Neuronal stem cell (in vitro differentiated cells): ENCODE measurements around the gene SLMAP.

ENCODE experiments used
- DNase-seq: peaks from one replicate; pipeline ENCODE4 v3.0.0-alpha.2; 2013; ENCODE audit warnings: low spot score
- H2AFZ ChIP-seq: one replicate; pipeline ENCODE4 v1.6.1; 2013; ENCODE audit warnings: mild to moderate bottlenecking, low read length, inconsistent platforms
- H2AK5ac ChIP-seq: 2 replicates; pipeline ENCODE4 v1.6.1; 2013; ENCODE audit warnings: low read depth, mild to moderate bottlenecking, inconsistent platforms, low read length, moderate library complexity, mixed read lengths
- H2BK120ac ChIP-seq: 2 replicates; pipeline ENCODE4 v1.6.1; 2013; ENCODE audit warnings: low read depth, mild to moderate bottlenecking, inconsistent platforms, low read length, moderate library complexity, mixed read lengths
- H2BK12ac ChIP-seq: one replicate; pipeline ENCODE4 v1.6.1; 2013; ENCODE audit warnings: low read length, inconsistent platforms
- H2BK15ac ChIP-seq: 2 replicates; pipeline ENCODE4 v1.6.1; 2013; ENCODE audit warnings: mild to moderate bottlenecking, low read length, inconsistent platforms, mixed read lengths
- H2BK5ac ChIP-seq: one replicate; pipeline ENCODE4 v1.6.1; 2013; ENCODE audit warnings: inconsistent platforms, mild to moderate bottlenecking, low read length, moderate library complexity
- H3K14ac ChIP-seq: one replicate; pipeline ENCODE4 v1.6.1; 2013; ENCODE audit warnings: low read length, inconsistent platforms
- H3K18ac ChIP-seq: 2 replicates; pipeline ENCODE4 v1.6.1; 2013; ENCODE audit warnings: low read length, inconsistent platforms
- H3K23ac ChIP-seq: 2 replicates; pipeline ENCODE4 v1.6.1; 2013; ENCODE audit warnings: low read depth, mild to moderate bottlenecking, mixed read lengths, low read length, inconsistent platforms; ENCODE audit not compliant: poor library complexity
- H3K27ac ChIP-seq: replicated peaks from 3 replicates; pipeline ENCODE4 v1.5.1; 2013; ENCODE audit warnings: low read length, inconsistent platforms
- H3K27me3 ChIP-seq, 3 experiments: 2 replicates each; pipeline ENCODE4 v1.6.1; 2013; ENCODE audit warnings: low read length in 3 of 3, mild to moderate bottlenecking in 2 of 3, inconsistent platforms in 1 of 3, low read depth in 1 of 3, mixed read lengths in 1 of 3, moderate library complexity in 1 of 3; ENCODE audit not compliant: control insufficient read depth in 3 of 3, insufficient read depth in 3 of 3
- H3K36me3 ChIP-seq, 2 donors: replicated peaks in 1 of 2; 2 replicates each; pipeline ENCODE4 v1.6.1; 2013; ENCODE audit warnings: low read length in 2 of 2; ENCODE audit not compliant: control insufficient read depth in 2 of 2, insufficient read depth in 2 of 2
- H3K4ac ChIP-seq: 2 replicates; pipeline ENCODE4 v1.6.1; 2013; ENCODE audit warnings: inconsistent platforms, mild to moderate bottlenecking, low read length, moderate library complexity
- H3K4me1 ChIP-seq, 2 donors: 1 replicate in 1 of 2; 2 replicates in 1 of 2; pipeline ENCODE4 v1.6.1; 2013; ENCODE audit warnings: low read length in 2 of 2, low read depth in 1 of 2; ENCODE audit not compliant: control insufficient read depth in 2 of 2, insufficient read depth in 1 of 2
- H3K4me2 ChIP-seq: one replicate; pipeline ENCODE4 v1.6.1; 2013; ENCODE audit warnings: mild to moderate bottlenecking, low read length, inconsistent platforms; ENCODE audit not compliant: insufficient read depth, poor library complexity, severe bottlenecking
- H3K4me3 ChIP-seq, 2 donors: 2 replicates each; pipeline ENCODE4 v1.5.1; 2013; ENCODE audit warnings: low read length in 2 of 2, mild to moderate bottlenecking in 2 of 2, inconsistent platforms in 1 of 2, moderate library complexity in 1 of 2
- H3K79me1 ChIP-seq: one replicate; pipeline ENCODE4 v1.6.1; 2013; ENCODE audit warnings: low read depth, mild to moderate bottlenecking, inconsistent platforms, low read length, moderate library complexity
- H3K9ac ChIP-seq: one replicate; pipeline ENCODE4 v1.6.1; 2013; ENCODE audit warnings: mild to moderate bottlenecking, low read depth, low read length, inconsistent platforms; ENCODE audit not compliant: poor library complexity
- H3K9me3 ChIP-seq, 2 donors: replicated peaks in 1 of 2; 2 replicates each; pipeline versions ENCODE3 to v1.6.1; 2013; ENCODE audit warnings: low read length in 2 of 2, mild to moderate bottlenecking in 2 of 2, inconsistent platforms in 1 of 2, low read depth in 1 of 2, mixed read lengths in 1 of 2, moderate library complexity in 1 of 2; ENCODE audit not compliant: control insufficient read depth in 2 of 2, insufficient read depth in 1 of 2
- H4K8ac ChIP-seq: one replicate; pipeline ENCODE4 v1.6.1; 2013; ENCODE audit warnings: low read depth, mild to moderate bottlenecking, inconsistent platforms, low read length, moderate library complexity
- H4K91ac ChIP-seq: one replicate; pipeline ENCODE4 v1.6.1; 2013; ENCODE audit warnings: low read length, low read depth, mild to moderate bottlenecking, inconsistent platforms; ENCODE audit not compliant: poor library complexity
- WGBS, 2 donors: extraction: QIAGEN DNeasy Blood & Tissue Kit; methylation state at CpG; one replicate each; pipeline ENCODE4 v1.1.7; 2013; ENCODE audit warnings: missing lambda C conversion rate in 2 of 2, mixed read lengths in 1 of 2; ENCODE audit not compliant: insufficient read length in 2 of 2, insufficient replicate concordance in 1 of 2; ENCODE audit errors: extremely low coverage in 2 of 2; 5-methylcytosine and 5-hydroxymethylcytosine counted together

SLMAP gene

GRCh38 chr3:57832486-57832885 lies 76.4 kb downstream of the SLMAP start:
- no peaks in the 10 kb centered on the region for H3K27me3 ChIP-seq
- no peak overlapping the region for H3K9ac ChIP-seq
- no peak overlapping the region for H2BK120ac ChIP-seq
- no peak overlapping the region for H2BK5ac ChIP-seq
- no peak overlapping the region for H4K91ac ChIP-seq
- peaks cover 0 to 24% of the 10 kb centered on the region in 2 donors for H3K36me3 ChIP-seq
- no peak for DNase-seq
- no peak overlapping the region for H2AK5ac ChIP-seq
- H2BK15ac ChIP-seq = no peak overlapping the region
- no peak overlapping the region for H4K8ac ChIP-seq
- no peak overlapping the region for H3K27ac ChIP-seq
- H3K4ac ChIP-seq = no peak overlapping the region
- H3K4me3 ChIP-seq = no peak overlapping the region
- no peaks in the 10 kb centered on the region for H3K4me1 ChIP-seq
- H2AFZ ChIP-seq = no peak overlapping the region
- H2BK12ac ChIP-seq = no peak overlapping the region
- no peak overlapping the region for H3K14ac ChIP-seq
- H3K23ac ChIP-seq = no peak overlapping the region
- no peak overlapping the region for H3K18ac ChIP-seq
- peaks cover 1% of the 10 kb centered on the region for H3K79me1 ChIP-seq
- no peaks in the 10 kb centered on the region for H3K9me3 ChIP-seq
- no peak overlapping the region for H3K4me2 ChIP-seq

GRCh38 chr3:57832900-57833313 lies 76.8 kb downstream of the SLMAP start:
- Histone ChIP-seq H3K14ac (no peak overlapping the region), H3K4me2 (no peak overlapping the region), H3K79me1 (peaks cover 1% of the 10 kb centered on the region), H3K9ac (no peak overlapping the region), H3K18ac (no peak overlapping the region), H4K91ac (no peak overlapping the region), H3K4me3 (no peak overlapping the region), H4K8ac (no peak overlapping the region), H2BK15ac (no peak overlapping the region), H2AFZ (no peak overlapping the region), H2BK120ac (no peak overlapping the region), H3K27me3 (no peaks in the 10 kb centered on the region), H3K36me3 (peaks cover 0 to 24% of the 10 kb centered on the region in 2 donors), H3K23ac (no peak overlapping the region), H2BK12ac (no peak overlapping the region), H2AK5ac (no peak overlapping the region), H2BK5ac (no peak overlapping the region), H3K4ac (no peak overlapping the region), H3K9me3 (no peaks in the 10 kb centered on the region), H3K27ac (no peak overlapping the region), H3K4me1 (no peaks in the 10 kb centered on the region)
- no CpG with 5 or more reads among the region's 1 CpG for WGBS, 2 donors
- DNase-seq = no peak

- peaks cover 0 to 24% of the 10 kb centered on the region in 2 donors for H3K36me3 ChIP-seq
- no peak overlapping the region for H3K27ac ChIP-seq
- no peak overlapping the region for H3K23ac ChIP-seq
- H2AFZ ChIP-seq = no peak overlapping the region
- H4K8ac ChIP-seq = no peak overlapping the region
- no peak overlapping the region for H3K4me3 ChIP-seq
- no peak for DNase-seq
- H3K4me1 ChIP-seq = no peaks in the 10 kb centered on the region
- no peak overlapping the region for H2BK5ac ChIP-seq
- no peaks in the 10 kb centered on the region for H3K27me3 ChIP-seq
- H3K14ac ChIP-seq = no peak overlapping the region
- no CpG with 5 or more reads among the region's 1 CpG for WGBS, 2 donors
- no peak overlapping the region for H3K9ac ChIP-seq
- H3K9me3 ChIP-seq = no peaks in the 10 kb centered on the region
- no peak overlapping the region for H2BK12ac ChIP-seq
- H4K91ac ChIP-seq = no peak overlapping the region
- H3K4ac ChIP-seq = no peak overlapping the region
- peaks cover under 1% of the 10 kb centered on the region for H3K79me1 ChIP-seq
- no peak overlapping the region for H2BK15ac ChIP-seq
- H2AK5ac ChIP-seq = no peak overlapping the region
- H2BK120ac ChIP-seq = no peak overlapping the region
- H3K4me2 ChIP-seq = no peak overlapping the region
- no peak overlapping the region for H3K18ac ChIP-seq
Measured at GRCh38 chr3:57833763-57834162, 77.7 kb downstream of the SLMAP start.

GRCh38 chr3:57837686-57838085 lies 81.6 kb downstream of the SLMAP start:
- no peak overlapping the region for H3K9ac ChIP-seq
- H2BK12ac ChIP-seq = no peak overlapping the region
- H3K36me3 ChIP-seq = peaks cover 0 to 8% of the 10 kb centered on the region in 2 donors
- H3K14ac ChIP-seq = no peak overlapping the region
- no peak overlapping the region for H3K4ac ChIP-seq
- no peak overlapping the region for H3K23ac ChIP-seq
- H4K8ac ChIP-seq = no peak overlapping the region
- H2BK15ac ChIP-seq = no peak overlapping the region
- no peaks in the 10 kb centered on the region for H3K4me1 ChIP-seq
- H3K4me2 ChIP-seq = no peak overlapping the region
- no peak overlapping the region for H2AFZ ChIP-seq
- H4K91ac ChIP-seq = no peak overlapping the region
- no peak overlapping the region for H2AK5ac ChIP-seq
- DNase-seq = no peak
- H3K18ac ChIP-seq = no peak overlapping the region
- H3K79me1 ChIP-seq = no peaks in the 10 kb centered on the region
- WGBS, 2 donors = no CpG with 5 or more reads among the region's 3 CpGs
- H2BK120ac ChIP-seq = no peak overlapping the region
- H3K4me3 ChIP-seq = no peak overlapping the region
- H3K27ac ChIP-seq = no peak overlapping the region
- H3K27me3 ChIP-seq = no peaks in the 10 kb centered on the region
- no peak overlapping the region for H2BK5ac ChIP-seq
- no peaks in the 10 kb centered on the region for H3K9me3 ChIP-seq
